HG03571 (cell line): ENCODE measurements around the gene TNP2.
A peak's percentile ranks its signal among the peaks of the same experiment; 100 is the strongest.
"Not testable (repeated sequence)": the region's sequence is repeated elsewhere in the genome, so short reads cannot be mapped to it uniquely, and the experiment has no call there.

Experiments
- ATAC-seq: cut with Tn5 transposase; IDR thresholded peaks from one replicate; pipeline ENCODE4 v1.9.1; 2021; ENCODE audit not compliant: unreplicated experiment

Gene TNP2

DNA sequence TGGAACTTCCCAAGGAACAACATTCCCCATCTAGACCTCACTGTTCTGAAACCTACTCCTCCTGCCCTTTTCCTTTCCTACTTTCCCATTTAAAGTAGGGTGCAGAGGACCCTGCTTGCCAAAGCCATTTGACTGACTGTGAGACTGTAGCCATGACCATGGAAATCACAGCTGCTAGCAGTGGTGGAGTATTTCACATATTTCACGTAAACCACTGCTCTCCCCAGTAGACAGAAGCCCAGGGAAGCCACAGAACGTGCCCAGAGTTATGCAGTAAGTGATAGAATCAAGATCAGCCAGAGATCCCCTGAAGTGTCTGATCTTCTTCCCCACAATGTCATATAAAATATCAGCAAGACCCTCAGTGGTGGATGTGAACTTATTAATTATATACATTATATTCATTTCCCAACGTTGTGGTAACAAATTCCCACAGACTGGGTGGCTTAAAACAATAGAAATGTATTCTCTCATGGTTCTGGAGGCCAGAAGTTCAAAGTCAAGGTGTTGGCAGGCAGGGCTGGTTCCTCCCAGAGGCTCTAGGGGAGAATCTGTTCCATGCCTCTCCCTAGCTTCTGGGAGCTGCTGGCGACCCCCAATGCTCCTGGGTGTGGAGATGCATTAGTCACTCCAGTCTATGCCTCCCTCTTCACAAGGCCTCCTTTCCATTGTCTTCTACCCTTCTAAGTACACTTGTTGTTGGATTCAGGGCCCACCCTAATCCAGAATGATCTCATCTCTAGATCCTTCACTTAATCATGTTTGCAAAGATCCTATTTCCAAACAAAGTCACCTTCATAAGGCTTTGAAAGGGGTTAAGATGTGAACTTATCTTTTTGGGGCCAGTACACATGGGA lies 32.7 kb upstream of the TNP2 start:
- no peak for ATAC-seq

DNA sequence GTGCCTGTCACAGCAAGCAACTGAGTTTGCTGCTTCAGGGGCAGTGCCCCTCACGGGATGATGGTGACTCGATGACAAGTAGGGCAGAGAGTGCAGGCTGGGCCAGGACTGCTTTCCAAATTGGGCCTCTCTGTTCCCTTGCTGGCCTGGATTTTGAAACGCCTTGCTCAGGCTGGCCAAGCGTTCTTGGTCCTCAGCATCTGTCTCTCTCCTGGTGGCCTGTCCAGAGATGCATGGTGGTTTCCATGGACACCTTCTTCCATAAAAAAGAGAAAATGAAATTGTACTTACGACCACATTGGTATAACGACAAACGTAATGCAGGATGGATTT lies 31.4 kb upstream of the TNP2 start:
- ATAC-seq, result no peak

DNA sequence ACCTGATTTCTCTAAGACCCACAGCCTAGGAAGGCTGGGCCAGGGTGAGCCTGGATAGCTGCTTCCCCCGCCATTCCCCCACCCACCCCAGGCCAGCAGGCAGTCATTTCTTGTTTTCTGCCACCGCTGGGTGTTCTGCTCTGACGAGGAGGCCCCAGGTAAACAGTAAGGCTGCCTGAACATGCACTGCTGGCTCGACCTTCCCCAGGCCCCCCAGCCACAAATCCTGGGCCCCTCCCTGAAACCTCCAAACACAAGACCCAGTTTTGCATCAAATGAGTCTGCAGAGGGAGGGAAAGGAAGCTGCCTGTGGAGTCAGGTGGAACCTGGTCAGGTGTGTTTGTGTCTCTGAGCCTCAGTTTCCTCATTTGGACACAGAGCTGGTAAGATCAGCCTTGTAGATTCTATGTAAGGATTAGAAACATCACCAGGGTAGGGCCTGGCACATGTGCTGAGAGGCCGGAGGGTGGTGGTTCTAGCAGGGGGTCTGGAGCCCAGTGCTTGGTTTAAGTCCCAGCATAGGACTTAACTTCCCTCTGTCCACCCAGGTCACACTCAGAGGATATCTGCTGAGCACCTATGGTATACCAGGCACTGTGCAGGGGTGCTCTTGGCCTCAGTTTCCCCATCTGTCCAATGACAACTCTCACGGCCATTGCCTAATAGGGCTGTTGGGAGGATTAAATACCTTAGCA lies 30.9 kb upstream of the TNP2 start:
- ATAC-seq, result no peak

DNA sequence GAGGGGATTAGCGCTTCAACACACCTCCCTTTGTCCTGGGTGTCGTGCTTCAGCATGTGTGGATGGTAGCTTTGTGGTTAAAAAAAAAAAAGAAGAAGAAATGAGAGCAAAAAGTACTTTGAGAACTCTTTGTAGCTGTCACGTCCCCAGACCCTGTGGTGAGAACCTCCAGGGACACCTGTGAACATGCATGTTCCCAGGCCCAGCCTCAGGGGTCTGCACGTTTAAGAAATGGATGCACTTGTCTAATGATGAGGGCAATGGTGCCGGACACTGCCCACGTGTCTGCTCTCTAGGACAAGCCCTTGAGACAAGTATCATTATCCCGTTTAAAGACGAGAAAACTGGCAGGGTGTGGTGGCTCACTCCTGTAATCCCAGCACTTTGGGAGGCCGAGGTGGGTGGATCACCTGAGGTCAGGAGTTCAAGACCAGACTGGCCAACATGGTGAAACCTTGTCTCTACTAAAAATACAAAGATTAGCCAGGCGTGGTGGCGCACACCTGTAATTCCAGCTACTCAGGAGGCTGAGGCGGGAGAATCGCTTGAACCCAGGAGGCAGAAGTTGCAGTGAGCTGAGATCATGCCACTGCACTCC lies 29.9 kb upstream of the TNP2 start:
- not testable (repeated sequence) for ATAC-seq

DNA sequence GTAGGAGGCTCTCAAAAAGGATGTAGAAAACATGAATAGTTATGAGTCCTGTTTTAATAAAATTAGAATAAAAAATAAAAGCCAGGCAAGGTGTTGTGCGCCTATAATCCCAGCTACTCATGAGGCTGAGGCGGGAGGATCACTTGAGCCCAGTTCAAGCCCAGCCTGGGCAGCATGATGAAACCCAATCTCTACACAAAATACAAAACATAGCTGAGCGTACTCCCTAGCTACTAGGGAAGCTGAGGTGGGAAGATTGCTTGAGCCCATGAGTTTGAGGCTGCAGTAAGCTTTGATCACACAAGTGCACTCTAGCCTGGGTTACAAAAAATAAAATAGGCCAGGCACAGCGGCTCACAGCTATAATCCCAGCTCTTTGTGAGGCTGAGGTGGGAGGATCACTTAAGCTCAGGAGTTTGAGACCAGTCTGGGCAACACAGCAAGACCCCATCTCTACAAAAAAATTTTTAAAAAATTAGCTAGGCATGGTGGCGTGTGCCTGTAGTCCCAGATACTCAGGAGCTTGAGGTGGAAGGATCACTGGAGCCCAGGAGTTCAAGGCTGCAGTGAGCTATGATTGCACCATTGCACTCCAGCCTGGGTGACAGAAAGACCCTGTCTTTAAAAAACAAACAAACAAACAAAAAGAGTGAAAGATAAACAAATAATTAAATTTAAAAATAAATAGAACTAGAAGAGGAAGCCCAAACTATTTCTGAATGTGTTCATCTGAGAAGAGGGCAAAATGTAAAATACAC lies 29.2 kb upstream of the TNP2 start:
- ATAC-seq, result no peak

DNA sequence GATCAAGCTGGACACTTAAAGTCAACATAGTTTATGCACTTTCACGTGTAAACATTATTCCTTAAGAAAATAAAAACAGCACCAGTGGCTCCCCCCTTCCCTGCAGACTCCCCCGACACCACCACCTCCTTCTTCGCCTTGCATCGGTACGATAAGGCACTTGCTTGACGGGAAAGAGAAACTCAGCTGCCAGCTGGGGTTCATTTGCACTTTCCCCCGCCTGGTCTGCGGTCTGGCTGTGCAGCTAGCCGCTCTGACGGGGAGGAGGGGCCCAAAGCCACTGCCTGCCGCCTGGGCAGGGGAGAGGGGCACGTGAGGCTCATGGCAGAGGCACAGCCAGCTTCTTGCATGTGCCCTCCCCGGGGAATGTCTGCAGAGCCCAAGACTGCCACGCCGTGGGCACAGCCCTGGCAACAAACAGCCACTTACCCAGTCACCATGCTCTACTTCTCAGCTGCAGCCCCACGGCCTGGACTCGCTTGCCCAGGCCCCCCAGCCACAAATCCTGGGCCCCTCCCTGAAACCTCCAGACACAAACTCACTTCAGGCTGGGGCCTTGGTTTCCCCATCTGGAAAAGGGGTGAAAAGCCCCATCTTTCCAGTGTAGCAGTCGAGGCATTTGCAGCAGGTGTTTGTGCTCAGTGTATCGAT lies 28.5 kb upstream of the TNP2 start:
- peak; percentile 75 for ATAC-seq

DNA sequence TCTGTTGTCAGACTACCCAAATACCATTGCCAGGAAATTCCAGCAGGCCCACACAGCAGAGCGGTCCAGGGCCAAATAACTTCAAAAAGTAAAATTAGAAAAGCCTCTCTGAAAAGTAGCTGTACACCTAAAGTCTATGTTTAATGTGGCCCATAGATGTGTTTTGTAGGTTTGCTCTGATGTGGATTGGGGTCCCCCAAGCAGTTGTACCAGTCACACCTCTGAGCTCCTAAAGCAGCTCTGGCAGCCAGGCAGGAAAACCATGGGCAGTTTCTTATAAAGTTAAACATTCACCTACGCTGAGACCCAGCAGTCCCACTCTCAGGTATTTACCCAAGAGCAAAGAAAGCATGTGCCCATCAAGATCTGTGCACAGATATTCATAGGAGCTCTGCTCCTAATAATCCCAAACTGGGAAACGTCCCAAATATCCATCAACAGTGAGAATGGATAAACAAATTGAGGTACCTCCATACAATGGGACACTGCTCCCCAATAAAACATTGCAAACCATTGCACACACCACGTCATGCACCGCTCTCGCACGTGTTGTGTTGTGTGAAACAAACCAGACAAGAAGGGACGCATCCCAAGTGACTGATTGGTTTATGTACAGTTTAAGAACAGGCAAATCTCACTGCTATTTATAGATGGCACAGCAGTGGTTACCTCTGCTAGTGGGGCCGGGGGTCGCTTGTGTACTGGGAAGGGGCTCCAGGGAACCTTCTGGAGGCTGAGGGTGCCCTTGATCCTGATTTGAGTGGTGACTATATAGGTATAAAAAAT lies 27.8 kb upstream of the TNP2 start:
- ATAC-seq, result no peak

DNA sequence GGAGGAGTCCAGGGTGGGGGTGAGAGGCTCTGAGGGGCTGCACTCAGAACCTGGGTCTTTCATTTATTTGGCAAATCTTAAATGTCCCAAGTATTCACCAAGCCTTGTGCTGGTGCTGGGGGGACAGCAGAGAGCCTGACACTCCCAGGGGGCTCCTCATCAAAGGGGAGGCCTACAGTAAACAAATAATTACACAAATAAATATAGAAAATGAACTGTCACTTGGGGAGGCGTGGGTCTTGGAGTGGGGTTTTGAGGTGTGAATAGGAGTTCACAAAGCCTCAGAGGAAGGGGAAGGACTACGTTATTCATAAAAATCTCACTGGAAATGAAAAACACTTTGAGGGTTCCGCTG lies 27.2 kb upstream of the TNP2 start:
- no peak for ATAC-seq

DNA sequence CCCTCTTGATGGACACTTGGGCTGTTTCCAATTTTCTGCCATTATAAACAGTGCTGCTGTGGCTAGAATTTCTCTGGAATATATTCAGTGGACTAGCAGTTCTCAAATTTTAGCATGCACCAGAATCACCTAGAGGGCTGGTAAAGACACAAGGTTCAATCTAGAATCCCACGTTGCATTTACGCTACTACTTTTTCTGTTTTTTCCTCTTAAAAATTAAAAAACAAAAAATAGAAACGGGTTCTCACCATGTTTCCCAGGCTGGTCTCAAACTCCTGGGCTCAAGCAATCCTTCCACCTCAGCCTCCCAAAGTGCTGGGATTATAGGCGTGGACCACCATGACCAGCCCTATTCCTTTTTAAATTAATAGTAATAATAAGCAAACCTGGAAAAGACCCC lies 26.5 kb upstream of the TNP2 start:
- ATAC-seq, result no peak

DNA sequence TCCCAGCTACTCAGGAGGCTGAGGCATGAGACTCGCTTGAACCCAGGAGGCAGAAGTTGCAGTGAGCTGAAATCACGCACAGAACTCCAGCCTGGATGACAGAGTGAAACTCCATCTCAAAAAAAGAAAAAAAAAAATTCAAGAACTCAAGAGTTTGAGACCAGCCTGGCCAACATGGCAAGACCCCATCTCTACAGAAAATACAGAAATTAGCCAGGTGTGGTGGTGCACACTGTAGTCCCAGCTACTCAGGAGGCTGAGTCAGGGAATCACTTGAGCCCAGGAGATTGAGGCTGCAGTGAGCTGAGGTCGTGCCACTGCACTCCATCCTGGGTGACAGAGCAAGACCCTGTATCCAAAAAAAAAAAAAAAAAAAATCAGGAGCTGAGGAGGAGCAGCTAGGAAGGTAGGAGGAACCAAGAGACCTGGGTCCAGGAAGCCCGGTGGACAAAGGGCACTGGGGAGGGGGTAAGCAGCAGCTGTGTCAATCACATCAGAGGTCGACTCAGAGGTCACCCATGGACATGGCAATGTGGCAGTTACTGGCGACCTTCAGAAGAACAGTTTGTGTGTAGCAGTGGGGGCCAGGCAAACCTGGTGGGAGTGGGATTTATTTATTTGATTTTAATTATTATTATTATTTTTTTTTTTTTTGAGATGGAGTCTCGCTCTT lies 23.1 kb upstream of the TNP2 start:
- no peak for ATAC-seq

DNA sequence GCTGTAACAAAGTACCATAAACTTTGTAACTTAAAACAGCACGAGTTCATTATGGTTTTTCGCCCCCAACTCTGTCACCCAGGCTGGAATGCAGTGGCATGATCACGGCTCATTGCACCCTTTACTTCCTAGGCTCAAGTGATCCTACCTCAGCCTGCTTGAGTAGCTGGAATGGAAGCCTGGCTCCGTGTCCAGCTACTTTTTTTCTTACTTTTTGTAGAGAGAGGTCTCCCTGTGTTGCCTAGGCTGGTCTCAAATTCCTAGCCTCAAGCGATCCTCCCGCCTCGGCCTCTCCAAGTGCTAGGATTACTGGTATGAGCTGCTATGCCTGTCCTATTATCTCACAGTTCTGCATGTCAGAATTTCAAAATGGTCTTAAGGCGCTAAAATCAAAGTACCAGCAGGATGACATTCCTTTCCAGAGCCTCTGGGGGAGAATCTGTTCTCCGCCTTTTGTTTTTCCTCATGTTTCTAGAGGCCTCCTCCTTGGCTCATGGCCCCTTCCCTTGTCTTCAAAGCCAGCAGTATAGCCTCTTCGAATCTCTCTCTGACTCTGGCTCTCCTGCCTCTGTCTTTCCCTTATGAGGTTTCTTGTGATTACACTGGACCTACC lies 22.1 kb upstream of the TNP2 start:
- ATAC-seq, result no peak

DNA sequence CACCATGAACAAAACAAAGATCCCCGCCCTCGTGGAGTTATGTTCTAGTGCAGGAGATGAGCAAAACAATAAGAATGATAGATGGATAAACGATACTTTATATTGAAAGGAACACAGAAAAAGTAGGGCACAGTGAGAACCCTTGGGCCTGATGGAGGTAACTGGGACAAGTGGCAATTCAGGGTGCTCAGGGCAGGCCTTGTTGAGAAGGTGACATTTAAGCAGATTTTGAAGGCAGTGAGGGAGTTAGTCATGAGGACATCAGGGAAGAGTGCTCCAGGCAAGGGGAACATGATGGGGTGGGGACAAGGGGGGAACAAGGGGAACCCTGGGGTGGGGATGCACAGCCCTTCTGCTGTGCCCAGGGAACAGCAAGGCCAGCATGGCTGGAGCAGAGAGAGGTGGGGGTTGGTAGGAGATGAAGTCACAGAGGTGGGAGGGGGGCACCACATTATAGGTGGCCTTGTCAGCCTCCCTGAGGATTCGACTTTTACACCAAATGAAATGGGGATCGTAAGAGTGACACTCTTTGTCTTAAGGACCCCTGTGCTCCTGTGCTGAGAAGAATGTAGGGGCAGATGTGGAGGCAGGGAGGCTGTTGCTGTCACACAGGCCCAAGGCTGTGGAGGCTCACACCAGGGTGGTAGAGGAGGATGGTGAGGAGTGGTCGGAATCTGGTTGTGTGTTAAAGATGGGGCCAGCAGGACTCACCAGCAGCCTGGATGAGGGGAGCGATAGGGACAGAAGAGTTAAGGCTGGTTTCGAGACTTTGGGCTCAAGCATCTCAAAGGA lies 21.2 kb upstream of the TNP2 start:
- no peak for ATAC-seq

DNA sequence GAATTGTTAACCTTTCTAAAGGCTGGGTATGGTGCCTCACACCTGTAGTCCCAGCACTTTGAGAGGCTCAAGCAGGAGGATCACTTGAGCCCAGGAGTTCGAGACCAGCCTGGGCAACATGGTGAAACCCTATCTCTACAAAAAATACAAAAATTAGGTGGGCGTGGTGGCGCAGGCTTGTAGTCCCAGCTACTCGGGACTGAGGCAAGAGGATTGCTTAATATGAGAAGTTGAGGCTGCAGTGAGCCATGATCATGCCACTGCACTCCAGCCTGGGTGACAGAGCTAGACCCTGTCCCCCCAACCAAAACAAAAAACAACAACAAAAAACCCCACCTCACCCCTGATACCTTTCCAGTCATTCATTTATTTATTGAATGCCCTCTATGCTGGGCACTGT lies 20.6 kb upstream of the TNP2 start:
- ATAC-seq, result not testable (repeated sequence)

DNA sequence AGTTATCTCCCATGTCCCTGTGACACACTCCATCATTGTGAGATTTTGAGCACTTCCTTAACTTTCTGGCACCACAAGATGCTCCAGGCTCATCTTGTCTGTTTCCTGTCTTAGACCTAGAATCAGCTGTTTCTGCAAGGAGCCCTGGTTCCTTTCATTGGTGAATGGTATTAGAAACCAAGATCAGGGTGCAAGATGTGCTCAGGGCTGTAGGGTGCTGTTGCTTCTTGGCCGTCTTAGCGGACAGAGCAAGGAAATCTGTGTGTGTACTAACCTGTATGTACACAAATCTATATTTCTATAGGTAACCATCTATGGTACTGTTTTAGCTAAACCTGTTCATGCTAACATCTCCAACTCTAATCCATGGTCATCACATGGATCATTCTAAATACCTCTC lies 20.1 kb upstream of the TNP2 start:
- ATAC-seq, result no peak

DNA sequence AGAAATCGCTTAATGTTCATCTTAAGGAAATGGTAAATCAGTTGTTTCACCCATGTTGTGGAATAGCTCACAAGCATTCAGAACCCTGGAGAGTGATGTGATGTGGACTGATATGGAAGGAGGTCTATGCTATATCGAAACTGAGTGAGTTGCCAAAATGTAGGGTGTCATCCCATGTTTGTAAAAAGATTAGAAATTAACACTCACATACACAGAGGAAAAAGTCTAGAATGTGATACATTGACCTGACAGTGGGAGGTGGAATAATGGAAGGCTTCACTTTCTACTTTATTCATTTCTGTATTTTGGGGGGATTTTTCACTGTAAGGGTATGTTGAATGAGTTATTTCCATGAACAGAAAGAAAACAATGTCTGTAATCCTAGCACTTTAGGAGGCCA lies 16.7 kb upstream of the TNP2 start:
- no peak for ATAC-seq

DNA sequence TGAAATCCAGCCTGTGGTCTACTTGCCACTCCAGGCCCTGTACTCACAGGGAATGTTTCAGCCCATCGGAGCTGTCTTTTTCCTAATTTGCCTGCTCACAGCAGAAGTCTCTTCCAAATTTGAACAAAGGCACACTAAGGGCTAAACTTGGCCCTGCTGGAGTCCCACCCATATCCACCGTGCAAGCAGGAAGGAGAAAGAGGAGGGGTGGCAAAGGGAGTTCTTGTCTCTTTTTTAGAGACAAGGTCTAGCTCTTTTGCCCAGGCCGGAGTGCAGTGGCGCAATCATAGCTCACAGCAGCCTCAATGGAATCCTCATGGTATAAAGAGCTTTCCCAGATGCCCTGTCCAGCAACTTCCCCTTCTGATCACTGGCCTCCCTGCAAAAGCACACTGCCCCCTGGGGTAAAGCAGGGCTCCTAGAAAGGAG lies 14.7 kb upstream of the TNP2 start:
- no peak for ATAC-seq

DNA sequence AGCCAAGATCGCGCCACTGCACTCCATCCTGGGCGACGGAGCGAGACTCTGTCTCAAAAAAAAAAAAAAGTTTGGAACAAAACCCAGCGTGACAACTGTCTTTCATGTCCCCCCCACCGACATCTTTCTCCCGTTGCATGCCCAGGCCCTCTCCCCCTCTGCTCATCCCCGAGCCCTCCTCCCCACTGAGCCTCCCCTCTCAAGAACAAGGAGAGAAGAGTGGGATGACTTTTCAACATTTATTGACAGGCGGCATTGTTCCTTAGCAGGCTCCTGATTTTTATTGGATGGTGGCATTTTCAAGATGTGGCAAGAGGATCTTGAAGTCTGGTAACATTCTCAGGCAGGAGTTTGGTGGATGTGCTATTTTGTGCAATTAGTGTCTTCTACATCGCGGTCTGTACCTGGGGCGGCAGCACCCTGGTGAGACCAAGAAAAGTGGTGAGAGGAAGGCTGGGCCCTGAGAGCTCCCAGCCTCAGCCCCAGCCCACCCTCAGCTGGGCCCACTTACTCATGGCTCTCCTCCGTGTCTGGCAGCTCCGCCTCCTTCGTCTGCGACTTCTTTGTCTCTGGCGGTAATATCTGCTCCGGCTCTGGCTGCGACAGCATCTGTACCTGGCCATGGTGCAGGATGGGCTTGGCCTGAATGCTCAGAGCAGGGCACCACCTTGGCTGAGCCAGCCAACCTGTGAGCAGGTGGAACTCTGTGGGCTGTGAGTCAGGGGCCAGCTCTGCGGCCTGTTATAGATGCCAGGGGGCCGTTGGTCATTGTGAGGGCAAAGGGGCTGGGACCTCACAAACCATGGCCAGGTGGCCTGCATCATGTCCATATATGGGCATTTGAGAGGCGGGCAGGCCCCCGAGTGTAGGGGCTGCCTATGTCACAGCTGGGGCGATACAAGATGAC lies 11.7 kb upstream of the TNP2 start, which contains the start of gene PRM1:
Gene PRM1 (minus strand): TSS at position 715 of the 907 bp plus-strand sequence. CDS start 92 bp downstream, at position 623.
- ATAC-seq, result no peak
